SK-N-MC (cell line): ENCODE results near the gene CTXN3.

Source experiments
- EZH2 ChIP-seq: fragments of 200-600 bp; sonication (generic); IDR thresholded peaks from one replicate; pipeline ENCODE4 v1.6.1; 2017; ENCODE audit warnings: antibody characterized with exemption
- FOXP2 ChIP-seq: optimal IDR thresholded peaks from 2 replicates; pipeline ENCODE3; 2011; ENCODE audit warnings: mild to moderate bottlenecking, moderate library complexity; ENCODE audit not compliant: insufficient read depth; ENCODE audit errors: extremely low read length, control extremely low read depth
- POLR2AphosphoS5 ChIP-seq: IDR thresholded peaks from 2 replicates; pipeline ENCODE4 v1.6.1; 2012; ENCODE audit warnings: mild to moderate bottlenecking, low read depth, low read length, borderline replicate concordance

- no peak for TF ChIP-seq EZH2
- TF ChIP-seq POLR2AphosphoS5 = no peak
- TF ChIP-seq FOXP2 = no peak
Measured at GRCh38 chr5:127634007-127634406, 14.9 kb upstream of the CTXN3 start.
